SK-N-SH treated with all-trans-retinoic acid at 6 μM for 48 hours (cell line): ENCODE data around the gene USP40.
"Not testable (repeated sequence)": the region's sequence is repeated elsewhere in the genome, so short reads cannot be mapped to it uniquely, and the experiment has no call there.

Experiments
- ARNTL ChIP-seq: fragments of 450-650 bp; formaldehyde crosslinking; IDR thresholded peaks from 2 replicates; pipeline ENCODE4 v1.5.0; 2020; ENCODE audit warnings: low read depth, mild to moderate bottlenecking, moderate library complexity, borderline replicate concordance
- BACH2 ChIP-seq: fragments of 250-450 bp; sonication (Bioruptor Pico); IDR thresholded peaks from 2 replicates; pipeline ENCODE4 v1.9.0; 2021; ENCODE audit warnings: mild to moderate bottlenecking, borderline replicate concordance
- CREB5 ChIP-seq: fragments of 250-450 bp; sonication (Bioruptor Pico); IDR thresholded peaks from 2 replicates; pipeline ENCODE4 v1.5.1; 2020; ENCODE audit warnings: low read depth, mild to moderate bottlenecking, moderate library complexity
- CSRNP3 ChIP-seq: fragments of 250-450 bp; sonication (Bioruptor Pico); IDR thresholded peaks from 2 replicates; pipeline ENCODE4 v1.5.1; 2021; ENCODE audit warnings: mild to moderate bottlenecking, moderate library complexity
- PATZ1 ChIP-seq: fragments of 250-450 bp; sonication (Bioruptor Pico); IDR thresholded peaks from 2 replicates; pipeline ENCODE4 v1.8.0; 2020; ENCODE audit warnings: mild to moderate bottlenecking, moderate library complexity, borderline replicate concordance
- PPARA ChIP-seq: fragments of 250-450 bp; sonication (Bioruptor Pico); IDR thresholded peaks from 2 replicates; pipeline ENCODE4 v1.5.0; 2020; ENCODE audit warnings: mild to moderate bottlenecking, borderline replicate concordance
- TCF4 ChIP-seq: fragments of 250-450 bp; sonication (Bioruptor Pico); IDR thresholded peaks from 2 replicates; pipeline ENCODE4 v1.8.0; 2021; ENCODE audit warnings: mild to moderate bottlenecking, moderate library complexity, borderline replicate concordance

GRCh38 chr2:233592706-233593105, 26.1 kb upstream of the USP40 start:
- TF ChIP-seq CREB5; TCF4 (CRISPR knock-in tag); CSRNP3 (CRISPR knock-in tag); PATZ1 (CRISPR knock-in tag); PPARA (CRISPR knock-in tag); ARNTL (CRISPR knock-in tag); BACH2: not testable (repeated sequence)
